Kidney tubule cell (primary cell): Measurements from ENCODE around the gene ERFE.
A peak's percentile ranks its signal among the peaks of the same experiment; 100 is the strongest.

Source experiments
- DNase-seq: peaks from one replicate; pipeline ENCODE4 v3.0.0-alpha.2; 2018; ENCODE audit warnings: low spot score

The ERFE gene

DNA sequence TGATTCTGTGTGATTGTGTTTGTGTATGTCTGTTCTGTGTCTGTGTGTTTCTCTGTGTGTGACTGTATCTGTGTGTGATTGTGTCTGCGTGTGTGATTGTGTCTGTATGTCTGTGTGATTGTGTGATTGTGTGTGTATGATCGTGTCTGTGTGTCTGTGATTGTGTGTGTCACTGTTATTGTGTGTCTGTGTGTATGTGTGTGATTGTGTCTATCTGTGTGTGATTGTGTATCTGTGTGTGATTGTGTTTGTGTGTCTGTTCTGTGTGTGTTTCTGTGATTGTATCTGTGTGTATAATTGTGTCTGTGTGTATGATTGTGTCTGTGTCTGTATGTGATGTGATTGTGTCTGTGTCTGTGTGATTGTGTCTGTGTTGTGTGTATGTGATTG lies 32.0 kb upstream of the ERFE start:
- no peak for DNase-seq

DNA sequence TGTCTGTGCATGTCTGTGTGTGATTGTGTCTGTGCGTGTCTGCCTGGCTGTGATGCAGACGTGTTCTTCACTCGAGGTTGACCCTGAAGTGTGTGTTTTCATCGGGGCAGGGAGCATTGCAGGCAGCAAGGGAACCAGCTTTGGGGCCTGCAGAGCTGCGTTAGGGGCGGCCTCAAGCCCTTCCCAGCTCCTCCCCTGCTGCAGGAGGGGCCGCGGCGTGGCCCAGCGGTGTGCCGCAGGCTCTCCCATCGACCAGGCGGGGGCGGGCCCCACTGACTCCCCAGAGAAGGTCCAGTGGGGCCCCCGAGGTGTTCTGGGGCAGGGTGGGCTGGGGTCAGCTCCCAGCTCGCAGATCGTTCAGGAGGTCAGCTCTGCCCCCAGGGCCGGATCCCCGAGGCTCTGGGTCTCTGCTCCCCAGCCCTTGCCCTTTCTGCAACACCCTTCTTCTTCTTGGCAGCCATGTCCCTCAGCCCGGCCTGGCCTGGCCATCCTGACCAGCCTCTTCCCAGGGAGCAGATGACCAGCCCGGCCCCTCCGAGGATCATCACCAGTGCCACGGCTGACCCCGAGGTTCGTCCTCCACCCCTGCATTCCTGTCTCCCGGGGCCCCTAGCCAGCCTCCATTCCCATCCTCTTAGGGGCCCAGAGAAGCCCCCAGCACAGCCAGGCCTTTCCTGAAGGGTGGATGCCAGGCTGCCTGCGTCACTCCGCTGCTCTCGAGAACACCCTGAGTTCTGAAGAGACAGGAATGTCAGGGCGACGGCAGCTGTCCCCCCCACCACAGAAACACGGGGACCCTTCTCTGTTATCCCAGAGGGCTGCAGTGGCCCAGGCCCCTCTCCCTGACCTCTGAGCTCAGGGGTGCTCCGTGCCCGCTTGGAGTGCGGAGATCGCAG lies 31.4 kb upstream of the ERFE start:
- DNase-seq: peak; percentile 55

DNA sequence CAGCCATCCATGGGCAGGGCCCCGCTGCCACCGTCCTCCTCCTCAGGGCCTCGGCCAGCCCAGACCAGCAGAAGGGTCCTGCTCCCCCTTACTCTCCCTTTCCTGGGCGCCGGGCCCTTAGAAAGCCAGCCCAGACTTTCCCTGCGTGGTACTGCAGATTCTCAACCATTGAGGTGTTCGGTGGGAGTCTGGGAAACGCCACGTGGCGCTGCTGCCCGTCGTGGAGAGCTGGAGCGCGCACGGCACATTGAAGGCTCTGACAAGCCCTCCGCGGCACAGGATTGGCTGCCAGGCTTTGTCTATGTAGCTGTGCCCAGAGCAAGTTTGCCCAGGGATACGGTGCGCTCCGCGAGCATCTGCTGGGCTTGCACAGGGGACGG lies 30.7 kb upstream of the ERFE start:
- no peak for DNase-seq

DNA sequence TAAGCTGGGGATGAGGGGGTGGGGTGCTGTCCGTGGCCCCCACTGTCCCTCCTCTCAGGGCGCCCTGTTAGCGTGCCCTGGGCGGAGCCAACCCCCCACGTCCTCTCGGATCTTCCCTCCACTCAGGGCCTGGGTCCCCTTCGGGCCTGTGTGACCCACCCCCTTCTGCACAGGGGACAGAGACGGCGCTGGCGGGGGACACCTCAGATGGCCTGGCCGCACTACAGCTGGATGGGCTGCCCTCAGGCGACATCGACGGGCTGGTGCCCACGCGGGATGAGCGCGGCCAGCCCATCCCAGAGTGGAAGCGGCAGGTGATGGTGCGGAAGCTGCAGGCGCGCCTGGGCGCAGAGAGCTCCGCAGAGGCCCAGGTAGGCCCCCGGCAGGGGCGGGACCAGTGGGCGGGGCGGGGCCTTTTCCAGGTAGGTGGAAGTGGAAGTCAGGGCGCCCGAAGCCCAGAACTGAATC lies 30.2 kb upstream of the ERFE start:
- DNase-seq: no peak

DNA sequence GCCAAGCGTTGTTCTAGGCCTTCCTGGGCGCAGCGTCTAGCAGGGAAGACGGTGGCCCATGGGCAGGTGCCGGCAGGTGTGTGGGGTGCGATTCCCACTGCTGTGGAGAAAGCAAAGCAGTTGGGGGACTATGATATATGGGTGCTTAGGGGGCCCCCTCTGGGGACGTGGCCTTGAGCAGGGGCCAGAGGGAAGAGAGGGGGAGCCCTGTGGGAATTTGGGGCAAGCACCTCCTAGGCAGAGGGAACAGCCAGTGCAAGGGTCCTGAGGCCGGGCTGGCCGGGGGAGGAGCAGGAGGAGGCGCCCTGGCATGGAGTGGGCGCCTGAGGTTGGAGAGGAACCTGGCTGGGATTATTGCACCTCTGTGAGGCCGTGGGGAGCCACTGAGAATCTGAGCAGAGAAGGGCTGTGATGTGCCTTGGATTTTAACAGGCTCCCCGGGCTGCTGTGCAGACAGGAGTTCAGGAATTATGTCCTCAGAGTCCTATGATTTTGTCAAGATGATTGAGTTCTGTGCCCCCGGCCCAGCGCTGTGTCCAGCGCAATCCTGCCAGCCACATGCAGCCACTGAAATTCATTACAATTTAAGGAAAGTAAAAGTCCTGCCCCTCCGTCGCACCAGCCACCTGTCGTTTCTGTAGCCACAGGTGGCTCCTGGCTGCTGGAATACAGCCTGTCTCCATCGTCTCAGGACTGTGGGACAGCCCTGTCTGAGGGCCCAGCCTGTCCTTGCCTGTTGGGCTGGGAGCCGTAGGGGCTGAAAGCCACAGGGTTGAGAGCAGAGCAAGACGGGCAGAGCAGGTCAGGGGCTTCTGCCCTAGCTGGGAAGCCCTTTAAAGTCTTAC lies 29.4 kb upstream of the ERFE start:
- no peak for DNase-seq

DNA sequence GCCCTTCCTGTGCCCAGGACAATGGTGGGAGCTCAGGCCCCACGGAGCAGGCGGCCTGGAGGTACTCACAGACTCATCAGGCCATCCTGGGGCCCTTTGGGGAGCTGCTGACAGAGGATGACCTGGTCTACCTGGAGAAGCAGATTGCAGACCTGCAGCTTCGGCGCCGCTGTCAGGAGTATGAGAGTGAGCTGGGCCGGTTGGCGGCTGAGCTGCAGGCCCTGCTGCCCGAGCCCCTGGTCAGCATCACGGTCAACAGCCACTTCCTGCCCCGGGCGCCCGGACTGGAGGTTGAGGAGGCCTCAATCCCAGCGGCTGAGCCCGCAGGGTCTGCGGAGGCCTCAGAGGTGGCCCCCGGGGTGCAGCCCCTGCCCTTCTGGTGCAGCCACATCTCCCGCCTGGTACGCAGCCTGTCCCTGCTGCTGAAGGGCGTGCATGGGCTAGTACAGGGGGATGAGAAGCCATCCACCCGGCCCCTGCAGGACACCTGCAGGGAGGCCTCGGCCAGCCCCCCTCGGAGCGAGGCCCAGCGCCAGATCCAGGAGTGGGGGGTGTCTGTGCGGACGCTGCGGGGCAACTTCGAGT lies 28.6 kb upstream of the ERFE start:
- DNase-seq: no peak

DNA sequence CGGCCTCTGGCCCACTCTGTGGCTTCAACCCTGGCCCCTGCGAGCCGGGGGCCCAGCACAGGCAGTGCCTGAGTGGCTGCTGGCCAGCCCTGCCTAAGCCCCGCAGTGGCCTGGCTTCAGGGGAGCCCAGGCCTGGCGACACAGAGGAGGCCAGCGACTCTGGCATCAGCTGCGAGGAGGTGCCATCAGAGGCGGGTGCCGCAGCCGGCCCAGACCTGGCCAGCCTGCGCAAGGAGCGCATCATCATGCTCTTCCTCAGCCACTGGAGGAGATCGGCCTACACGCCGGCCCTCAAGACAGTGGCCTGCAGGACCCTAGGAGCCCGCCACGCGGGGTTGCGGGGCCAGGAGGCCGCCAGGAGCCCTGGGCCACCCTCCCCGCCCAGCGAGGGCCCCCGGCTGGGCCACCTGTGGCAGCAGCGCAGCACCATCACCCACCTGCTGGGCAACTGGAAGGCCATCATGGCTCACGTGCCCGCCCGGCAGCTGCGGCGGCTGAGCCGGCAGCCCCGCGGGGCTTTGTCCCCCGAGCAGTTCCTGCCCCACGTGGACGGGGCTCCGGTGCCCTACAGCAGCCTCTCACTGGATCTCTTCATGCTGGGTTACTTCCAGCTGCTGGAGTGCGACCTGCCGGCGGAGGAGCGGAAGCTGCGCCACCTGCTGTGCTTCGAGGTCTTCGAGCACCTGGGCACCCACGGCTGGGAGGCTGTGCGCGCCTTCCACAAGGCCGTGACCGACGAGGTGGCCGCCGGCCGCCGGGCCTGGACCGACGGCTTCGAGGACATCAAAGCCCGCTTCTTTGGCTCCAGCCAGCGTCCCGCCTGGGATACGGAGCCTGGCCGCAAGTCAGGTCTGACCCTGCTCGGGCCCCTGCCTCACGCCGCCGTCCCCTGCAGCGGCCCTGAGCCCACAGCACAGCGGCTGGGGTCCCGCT lies 27.8 kb upstream of the ERFE start:
- DNase-seq: no peak

DNA sequence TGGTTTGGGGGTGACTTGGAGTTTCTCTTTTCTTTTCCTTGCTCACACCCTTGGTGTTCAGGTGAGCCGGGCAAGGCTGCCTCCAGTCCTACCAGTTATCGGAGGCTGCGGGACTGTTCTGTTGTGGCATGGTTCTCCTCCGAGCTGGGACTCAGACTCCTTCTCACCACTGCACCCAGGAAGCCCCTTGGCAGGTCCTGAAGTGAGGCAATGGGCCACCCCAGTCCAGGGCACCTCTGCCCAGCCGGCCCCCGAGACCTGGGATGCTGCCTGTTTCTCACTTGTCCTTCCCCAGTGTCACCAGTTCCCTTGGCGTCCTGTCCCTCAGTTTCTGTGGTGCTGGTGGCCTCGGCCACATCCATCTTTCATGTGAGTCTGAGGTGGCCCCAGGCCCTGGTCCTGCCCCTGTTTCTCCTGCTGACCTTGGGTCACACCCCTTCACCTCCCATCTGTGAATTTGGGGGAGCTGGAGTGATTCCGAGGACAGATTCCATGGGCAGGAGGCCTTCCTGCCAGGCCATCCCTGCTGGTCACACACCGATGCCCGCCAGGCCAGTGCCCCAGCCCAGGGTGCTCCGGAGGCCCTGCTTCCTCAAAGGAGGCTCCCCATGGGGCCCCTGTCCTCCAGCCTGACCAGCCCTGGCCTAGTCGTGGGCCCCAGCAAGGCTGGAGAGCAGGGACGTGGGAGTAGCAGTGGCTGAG lies 26.9 kb upstream of the ERFE start:
- DNase-seq: no peak

DNA sequence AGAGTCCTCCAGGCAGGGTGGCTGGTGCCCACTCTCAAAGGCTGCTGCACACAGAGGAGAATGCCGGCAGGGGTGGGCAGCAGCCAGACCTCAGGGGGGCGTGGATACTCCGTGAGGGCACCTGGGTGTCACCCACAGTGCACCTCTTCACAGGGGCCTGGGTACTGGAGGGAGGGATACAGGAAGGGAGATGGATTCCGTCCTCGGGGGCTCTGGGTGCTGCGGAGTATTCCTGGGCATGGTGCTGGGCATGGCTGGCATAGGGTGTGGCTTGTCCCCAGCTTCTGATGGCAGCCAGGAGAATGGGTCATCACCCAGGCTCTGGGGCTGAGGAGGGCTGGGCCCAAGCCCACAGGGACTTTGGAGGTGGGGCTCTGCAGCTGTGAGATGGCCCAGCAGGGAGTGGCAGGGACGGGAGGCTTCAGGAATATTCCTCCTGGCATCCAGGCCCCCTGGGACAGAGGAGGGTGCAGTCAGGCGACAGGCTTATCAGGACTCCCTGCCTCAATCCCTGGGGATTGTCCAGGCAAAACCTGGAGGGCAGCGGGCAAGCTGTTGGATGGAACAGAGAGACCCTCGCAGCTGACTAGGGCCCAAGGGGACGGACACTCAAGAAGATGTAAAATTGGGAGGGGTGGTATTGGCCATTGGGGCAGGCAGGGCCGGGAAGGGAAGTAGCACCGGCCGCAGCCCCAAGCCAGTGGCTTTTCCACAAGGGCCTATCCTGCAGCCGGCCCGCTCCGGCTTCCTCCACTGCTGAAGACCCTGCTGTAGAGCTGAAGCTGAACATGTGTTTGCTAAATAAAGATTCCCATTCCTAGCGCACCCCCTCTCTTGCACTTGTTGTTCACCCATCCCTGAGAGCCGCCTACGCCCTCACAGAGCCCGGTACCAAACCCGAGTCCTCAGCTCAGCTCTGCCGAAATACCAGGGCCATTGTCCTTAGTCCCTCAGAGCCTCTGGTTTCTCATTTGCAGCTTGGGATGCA lies 26.0 kb upstream of the ERFE start:
- no peak for DNase-seq

DNA sequence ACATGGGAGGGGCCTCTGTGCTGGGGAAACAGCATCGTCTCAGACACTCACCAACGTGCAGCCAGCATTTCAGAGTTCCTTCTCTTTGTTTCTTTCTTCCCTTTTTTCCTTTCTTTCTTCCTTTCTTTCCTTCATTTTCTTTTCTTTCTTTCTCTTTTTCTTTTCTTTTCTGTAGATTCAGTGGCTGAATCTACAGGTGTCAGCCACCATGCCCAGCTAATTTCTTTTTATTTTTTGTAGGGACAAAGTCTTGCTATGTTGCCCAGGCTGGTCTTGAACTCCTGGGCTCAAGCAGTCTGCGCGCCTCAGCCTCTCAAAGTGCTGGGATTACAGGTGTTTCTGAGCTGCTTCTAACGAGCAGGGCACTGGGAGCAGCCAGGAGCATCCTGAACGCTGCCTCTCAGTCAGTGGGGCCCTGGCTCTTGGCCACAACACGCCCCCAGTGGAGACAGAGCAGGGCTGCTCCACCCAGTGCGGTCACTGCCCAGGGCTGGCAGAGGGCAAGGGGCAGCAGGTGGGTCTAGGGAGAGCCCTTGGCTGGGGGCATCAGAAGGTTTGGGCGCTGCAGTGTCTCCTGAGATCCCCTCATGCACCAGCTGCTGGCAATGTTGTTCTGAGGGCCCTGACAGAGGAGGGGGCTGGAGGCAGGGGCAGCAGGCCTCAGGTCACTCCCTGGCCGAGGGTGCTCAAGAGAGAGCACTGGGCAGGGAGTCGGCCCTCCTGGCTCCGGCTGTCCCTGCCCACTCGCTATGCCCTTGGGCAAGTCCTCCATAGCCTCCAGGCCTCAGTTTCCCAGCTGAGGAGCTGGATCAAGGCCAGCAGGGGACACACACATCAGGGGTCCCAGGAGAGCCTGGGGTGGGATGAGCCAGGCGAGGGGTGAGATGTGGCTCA lies 25.0 kb upstream of the ERFE start:
- DNase-seq: no peak

DNA sequence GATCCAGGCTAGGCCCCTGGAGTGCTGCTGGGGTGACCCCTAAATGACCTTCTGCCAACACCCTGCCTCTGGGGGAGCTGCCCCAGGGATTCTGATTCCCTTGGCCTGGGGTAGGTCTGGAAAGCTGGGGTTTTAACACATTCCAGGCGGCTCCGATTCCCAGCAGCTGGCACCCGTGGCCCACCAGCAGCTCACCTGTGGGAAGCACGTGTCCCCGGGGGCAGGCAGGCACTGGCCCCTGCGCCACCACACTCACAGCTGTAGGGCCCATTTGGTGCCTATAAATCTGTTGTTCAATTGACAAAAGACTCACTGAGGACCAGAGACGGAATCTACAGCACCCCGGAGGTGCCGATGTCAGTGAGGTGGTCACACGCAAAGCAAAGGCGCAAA lies 24.4 kb upstream of the ERFE start:
- no peak for DNase-seq

DNA sequence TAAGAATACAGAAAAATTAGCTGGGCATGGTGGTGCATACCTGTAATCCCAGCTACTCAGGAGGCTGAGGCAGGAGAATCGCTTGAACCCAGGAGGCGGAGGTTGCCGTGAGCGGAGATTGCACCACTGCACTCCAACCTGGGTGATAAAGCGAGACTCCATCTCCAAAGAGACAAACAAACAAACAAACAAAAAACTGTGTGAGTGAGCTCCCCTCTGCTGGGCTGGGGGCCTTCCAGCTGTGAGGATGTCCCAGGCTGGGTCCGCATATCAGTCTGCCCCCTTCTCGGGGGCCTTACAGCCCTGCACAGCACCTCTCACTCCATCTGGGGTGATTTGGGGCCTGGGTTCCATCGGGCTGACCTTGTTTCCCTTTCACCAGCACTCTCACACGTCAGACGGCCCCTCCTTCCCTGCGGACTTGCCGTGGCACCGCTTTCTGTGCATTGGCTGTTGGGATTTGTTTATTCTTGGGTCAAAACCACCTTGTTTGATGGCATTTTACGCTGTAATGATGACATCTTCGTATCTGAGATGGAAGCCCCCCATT lies 23.1 kb upstream of the ERFE start:
- no peak for DNase-seq

DNA sequence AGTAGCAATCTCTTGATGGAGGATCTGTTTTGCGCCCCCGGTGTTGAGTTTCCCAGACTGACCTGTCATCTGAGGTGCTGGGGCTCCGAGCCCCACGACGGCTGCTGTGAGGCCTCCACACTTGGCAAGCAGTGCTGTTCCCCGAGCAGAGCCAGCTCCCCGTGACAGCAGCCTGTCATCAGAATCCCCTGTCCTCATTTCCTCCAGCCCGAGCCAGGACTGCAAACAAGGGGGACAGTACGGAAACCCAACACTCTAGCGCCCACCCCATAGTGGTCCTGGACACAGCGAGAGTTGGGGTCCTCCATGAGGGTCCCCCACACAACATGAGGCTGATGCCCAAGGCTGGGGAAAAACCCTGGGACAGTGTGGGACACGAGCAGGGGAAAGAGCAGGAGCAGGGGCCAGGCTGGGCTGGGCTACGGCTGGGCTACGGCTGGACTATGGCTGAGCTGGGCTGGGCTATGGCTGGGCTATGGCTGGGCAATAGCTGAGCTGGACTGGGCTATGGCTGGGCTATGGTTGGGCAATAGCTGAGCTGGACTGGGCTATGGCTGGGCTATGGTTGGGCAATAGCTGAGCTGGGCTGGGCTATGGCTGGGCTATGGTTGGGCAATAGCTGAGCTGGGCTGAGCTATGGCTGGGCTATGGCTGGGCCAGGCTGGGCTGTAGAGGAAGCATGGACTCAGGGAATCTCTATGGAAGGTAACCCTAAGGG lies 21.8 kb upstream of the ERFE start:
- DNase-seq: no peak

DNA sequence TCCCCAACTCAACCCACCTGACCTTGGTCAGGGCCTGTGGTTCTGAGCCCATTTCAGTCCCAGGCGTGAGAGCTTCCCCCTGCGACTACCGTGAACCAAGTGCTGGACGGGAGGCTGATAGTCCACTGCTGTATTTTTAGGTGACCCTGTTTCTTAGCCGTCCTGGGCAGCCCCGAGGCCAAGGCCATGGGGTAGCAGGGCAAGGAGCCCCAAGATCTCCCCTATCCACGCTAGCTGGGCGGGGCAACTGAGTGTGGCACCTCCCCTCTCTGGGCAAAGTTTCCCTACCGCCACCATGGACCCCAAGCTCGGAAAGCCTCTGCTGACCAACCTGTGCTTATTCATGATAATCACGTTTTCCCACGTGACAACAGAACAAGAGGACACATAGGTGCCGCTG lies 20.9 kb upstream of the ERFE start:
- DNase-seq: no peak

DNA sequence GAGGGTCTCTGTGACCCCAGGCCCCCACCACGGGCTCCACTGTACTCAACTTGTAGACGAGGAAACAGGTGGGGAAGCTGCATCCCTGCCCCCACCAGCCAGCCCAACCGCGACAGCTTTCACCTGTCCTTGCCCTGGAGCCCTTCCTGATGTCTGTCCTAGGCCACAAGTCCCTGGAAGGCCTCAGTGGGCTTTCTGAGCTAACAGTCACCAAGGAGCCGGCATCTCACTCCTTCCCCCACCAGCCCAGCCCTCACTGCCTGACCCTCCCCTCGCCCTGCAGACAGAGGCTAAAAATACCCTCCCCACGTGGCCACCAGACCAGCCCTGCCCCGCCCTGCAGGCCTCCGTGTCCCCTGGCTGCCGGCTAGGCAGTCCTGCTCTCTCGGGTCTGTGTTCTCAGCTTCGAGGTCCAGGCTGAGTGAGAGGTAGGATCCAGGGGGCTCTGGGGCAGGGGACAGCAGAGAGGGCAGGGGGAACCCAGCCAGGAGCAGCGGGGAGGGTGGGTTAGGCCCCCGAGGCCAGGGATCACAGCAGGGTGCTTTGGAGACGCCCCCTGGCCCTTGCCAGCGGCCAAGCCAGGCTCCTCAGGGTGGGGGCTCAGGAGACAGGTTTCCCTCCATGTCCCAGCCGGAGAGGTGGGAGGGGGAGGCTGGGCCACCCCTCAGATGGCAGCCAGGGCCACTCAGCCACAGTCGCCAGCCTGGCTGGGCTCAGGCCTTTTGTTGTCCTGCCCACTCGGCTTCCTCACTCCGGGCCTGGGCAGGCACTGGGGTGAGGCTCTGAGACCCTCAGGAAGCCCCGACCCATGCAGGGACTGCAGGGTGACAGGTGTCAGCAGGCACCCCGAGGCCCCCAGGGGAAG lies 20.2 kb upstream of the ERFE start, which contains the start of gene KLHL30:
Gene KLHL30, plus strand, starts transcription at position 338 of the 865 bp plus-strand sequence. CDS start 2,087 bp downstream, outside the sequence.
- no peak for DNase-seq

DNA sequence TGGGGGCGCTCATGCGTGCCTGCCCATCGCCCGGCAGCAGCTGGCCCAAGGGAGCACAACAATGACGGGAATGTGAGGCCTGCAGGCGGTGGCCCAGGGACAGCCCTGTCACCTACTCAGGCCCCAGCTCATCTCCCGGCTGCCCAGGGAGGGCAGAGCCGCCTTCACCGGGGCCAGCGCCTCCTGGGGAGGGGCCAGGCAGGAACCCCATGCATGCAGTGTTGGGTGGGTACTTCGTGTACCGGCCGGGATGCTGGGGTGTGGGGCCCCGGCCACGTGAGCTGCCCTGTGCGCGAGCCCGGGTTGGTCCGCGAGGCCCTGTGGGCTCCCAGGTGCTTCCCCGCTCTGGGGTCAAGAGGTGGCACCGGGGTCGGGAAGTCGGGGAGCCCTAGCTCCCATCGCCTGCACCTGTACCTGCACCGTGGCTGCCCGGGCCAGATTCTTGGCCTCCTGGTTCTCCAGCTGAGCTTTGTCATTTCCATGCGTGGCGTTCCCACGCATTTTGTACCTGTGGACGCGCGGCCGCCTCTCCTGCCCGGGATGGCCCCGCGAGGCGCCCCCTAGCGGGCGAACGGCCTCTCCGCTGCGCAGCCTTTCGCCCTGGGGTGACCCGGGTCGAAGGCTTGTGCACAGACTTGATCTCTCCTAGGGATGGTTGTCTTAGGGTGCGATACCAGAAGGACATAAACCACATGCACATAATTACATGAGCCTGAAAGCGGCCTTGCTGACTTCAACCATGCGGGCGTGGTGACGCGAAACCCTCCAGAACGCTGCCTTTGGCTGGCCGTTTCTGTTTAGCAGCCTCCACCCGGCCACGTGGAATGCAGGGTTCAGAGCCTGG lies 19.4 kb upstream of the ERFE start:
- DNase-seq: peak; percentile 14
